Measurements from ENCODE around the gene UBAP1.

Gene UBAP1

DNA sequence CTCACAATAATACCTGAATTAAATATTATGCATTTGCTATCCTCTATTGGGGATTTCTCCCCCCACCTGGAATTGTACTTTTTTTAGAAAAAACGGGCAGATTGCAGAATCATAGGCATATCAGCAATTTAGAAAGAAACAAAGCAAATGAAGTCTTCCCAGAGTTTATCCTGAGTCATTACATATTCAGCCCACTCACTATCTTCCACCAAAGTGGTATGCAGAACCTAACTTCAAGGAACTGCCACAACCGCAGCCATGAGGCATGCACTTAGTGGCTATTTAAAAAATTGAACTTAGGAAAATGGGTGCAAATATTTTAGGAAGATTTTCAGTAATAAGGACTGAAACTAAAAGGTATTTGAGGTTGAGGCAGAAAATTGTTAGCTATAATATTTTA is 48.6 kb downstream of the UBAP1 start:
- TF ChIP-seq, protein P1, sequence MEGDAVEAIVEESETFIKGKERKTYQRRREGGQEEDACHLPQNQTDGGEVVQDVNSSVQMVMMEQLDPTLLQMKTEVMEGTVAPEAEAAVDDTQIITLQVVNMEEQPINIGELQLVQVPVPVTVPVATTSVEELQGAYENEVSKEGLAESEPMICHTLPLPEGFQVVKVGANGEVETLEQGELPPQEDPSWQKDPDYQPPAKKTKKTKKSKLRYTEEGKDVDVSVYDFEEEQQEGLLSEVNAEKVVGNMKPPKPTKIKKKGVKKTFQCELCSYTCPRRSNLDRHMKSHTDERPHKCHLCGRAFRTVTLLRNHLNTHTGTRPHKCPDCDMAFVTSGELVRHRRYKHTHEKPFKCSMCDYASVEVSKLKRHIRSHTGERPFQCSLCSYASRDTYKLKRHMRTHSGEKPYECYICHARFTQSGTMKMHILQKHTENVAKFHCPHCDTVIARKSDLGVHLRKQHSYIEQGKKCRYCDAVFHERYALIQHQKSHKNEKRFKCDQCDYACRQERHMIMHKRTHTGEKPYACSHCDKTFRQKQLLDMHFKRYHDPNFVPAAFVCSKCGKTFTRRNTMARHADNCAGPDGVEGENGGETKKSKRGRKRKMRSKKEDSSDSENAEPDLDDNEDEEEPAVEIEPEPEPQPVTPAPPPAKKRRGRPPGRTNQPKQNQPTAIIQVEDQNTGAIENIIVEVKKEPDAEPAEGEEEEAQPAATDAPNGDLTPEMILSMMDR (IDR thresholded peaks at IDR 0.05) = no peak
- no peaks in the 10 kb centered on the region for H3K9me3 Mint-ChIP-seq

DNA sequence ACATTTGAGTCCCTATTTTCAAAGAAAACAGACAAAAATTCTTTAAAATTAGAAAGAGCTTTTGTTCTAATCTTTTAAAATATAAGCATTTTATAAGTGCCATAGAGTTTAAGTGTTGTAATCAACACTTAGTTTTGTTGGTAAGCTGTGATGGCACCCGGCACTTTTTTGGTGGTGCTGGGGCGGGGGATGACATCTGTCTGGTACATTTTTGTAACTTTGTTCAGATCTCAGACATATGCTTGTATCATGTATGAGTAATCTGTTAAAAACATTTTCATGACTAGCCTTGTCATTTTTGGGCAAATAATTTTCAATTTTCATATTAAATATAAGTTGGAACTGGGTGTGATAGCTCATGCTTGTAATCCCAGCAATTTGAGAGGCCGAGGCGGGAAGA is 51.7 kb downstream of the UBAP1 start:
- H3K27me3 Mint-ChIP-seq (ENCODE audit: low read depth, poor library complexity) = peaks cover 3% of the 10 kb centered on the region
- no peaks in the 10 kb centered on the region for H3K4me1 Mint-ChIP-seq
- TF ChIP-seq, protein P1 (IDR thresholded peaks at IDR 0.05) = no peak
- H3K9me3 Mint-ChIP-seq = no peaks in the 10 kb centered on the region
- H3K27ac Mint-ChIP-seq = no peak overlapping the region
- H3K36me3 Mint-ChIP-seq (ENCODE audit: low read depth) = peaks cover 22% of the 10 kb centered on the region
- H3K4me3 Mint-ChIP-seq = no peak overlapping the region
- no peak for DNase-seq

More for the DNA sequence above, 48.6 kb downstream of the UBAP1 start:
- Mint-ChIP-seq H3K27ac (no peak overlapping the region), H3K36me3 (ENCODE audit: low read depth) (peaks cover 21% of the 10 kb centered on the region), H3K27me3 (ENCODE audit: low read depth, poor library complexity) (no peaks in the 10 kb centered on the region), H3K4me3 (no peak overlapping the region), H3K4me1 (peaks cover 4% of the 10 kb centered on the region)
- no peak for DNase-seq

DNA sequence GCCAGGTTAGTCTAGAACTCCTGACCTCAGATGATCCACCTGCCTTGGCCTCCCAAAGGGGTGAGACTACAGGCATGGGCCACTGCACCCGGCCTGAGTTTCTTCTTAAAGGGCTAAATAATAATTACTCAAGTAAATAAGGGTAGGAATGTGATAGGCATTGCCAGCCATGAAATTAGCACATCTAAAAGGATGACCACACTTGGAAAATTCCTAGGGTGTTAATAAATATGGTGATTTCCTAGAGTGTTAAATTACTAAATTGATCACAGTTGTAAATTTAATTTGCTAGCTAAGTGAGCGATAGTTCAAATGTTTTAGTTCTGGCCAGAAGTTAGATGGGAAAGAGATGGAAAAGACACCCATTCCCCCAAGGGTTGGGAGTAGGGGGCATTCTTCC is 53.4 kb downstream of the UBAP1 start:
- TF ChIP-seq, protein P1 (IDR thresholded peaks at IDR 0.05) = no peak
- no peaks in the 10 kb centered on the region for H3K4me1 Mint-ChIP-seq
- H3K27me3 Mint-ChIP-seq (ENCODE audit: low read depth, poor library complexity) = peaks cover 3% of the 10 kb centered on the region
- H3K9me3 Mint-ChIP-seq = no peaks in the 10 kb centered on the region
- DNase-seq = no peak
- no peak overlapping the region for H3K4me3 Mint-ChIP-seq
- peaks cover 29% of the 10 kb centered on the region for H3K36me3 Mint-ChIP-seq (ENCODE audit: low read depth)
- H3K27ac Mint-ChIP-seq = peak overlapping the region; percentile 31

DNA sequence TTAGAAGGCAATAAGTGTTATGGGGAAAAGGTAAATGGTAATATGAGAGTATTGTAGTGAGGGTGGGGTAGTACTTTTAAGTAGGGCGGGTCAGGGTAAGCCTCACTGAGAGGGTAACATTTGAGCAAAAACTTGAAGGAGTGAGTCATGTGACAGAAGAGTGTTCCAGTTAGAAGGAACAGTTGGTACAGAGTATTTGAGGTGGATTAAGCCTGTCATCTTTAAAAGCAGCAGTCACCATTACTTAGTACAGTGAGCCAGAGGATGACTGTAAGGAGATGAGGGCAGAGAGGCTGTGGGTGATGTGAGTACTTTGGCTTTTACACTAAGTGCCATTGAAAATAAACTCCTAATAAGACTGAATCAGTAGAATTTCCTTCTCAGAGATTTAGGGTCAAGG is 54.8 kb downstream of the UBAP1 start:
- no peak overlapping the region for H3K4me3 Mint-ChIP-seq
- no peaks in the 10 kb centered on the region for H3K4me1 Mint-ChIP-seq
- H3K9me3 Mint-ChIP-seq = no peaks in the 10 kb centered on the region
- H3K36me3 Mint-ChIP-seq (ENCODE audit: low read depth) = peaks cover 39% of the 10 kb centered on the region
- H3K27ac Mint-ChIP-seq = peak overlapping the region; percentile 78
- DNase-seq = no peak
- H3K27me3 Mint-ChIP-seq (ENCODE audit: low read depth, poor library complexity) = peaks cover 3% of the 10 kb centered on the region
- TF ChIP-seq, protein P1 (IDR thresholded peaks at IDR 0.05) = no peak

DNA sequence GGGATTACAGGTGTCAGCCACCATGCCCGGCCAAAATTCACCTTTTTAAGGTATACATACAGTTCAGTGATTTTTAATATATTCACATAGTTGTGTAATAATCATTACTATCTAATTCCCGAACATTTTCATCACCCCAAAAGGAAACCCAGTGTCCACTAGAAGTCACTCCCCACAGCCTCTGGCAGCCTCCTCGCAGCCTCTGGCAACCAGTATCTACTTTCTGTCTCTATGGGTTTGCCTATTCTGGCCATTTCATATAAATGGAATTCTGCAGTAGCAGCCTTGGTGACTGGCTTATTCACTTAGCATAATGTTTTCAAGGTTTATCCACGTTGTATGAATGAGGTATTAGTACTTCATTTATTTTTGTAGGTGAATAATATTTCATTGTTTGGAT is 59.0 kb downstream of the UBAP1 start:
- Mint-ChIP-seq H3K4me1 (no peaks in the 10 kb centered on the region), H3K36me3 (ENCODE audit: low read depth) (peaks cover 65% of the 10 kb centered on the region), H3K9me3 (no peaks in the 10 kb centered on the region), H3K27ac (no peak overlapping the region), H3K27me3 (ENCODE audit: low read depth, poor library complexity) (peaks cover 3% of the 10 kb centered on the region), H3K4me3 (no peak overlapping the region)
- no peak for DNase-seq
- TF ChIP-seq, protein P1 (IDR thresholded peaks at IDR 0.05) = no peak

DNA sequence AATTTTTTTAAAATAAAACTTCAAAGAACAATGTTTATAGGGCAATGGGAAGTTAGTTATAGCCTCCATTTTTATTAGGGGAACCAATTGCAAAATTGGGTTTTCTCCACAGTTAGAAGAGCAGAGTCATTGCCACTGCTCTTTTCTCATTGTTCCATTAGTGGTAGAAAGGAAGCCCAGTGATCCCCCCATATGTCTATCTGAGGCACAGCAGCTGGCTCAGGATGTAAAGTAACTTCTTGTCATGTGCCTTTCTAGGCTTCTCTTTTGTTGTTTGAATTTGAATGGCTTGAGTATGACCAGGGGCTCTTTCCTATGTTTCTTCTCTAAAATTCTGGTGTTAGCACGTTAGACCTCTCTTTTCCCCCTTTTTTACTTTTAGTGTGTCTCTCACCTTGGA is 61.2 kb downstream of the UBAP1 start:
- H3K27me3 Mint-ChIP-seq (ENCODE audit: low read depth, poor library complexity) = no peaks in the 10 kb centered on the region
- TF ChIP-seq, protein P1 (IDR thresholded peaks at IDR 0.05) = no peak
- no peak overlapping the region for H3K27ac Mint-ChIP-seq
- no peak for DNase-seq
- H3K4me3 Mint-ChIP-seq = no peak overlapping the region
- H3K9me3 Mint-ChIP-seq = no peaks in the 10 kb centered on the region
- peaks cover 61% of the 10 kb centered on the region for H3K36me3 Mint-ChIP-seq (ENCODE audit: low read depth)
- H3K4me1 Mint-ChIP-seq = no peaks in the 10 kb centered on the region

All from nephron progenitor cell (in vitro differentiated cells).